ENCODE results near the gene LAMB4.
"Not testable (repeated sequence)": the region's sequence is repeated elsewhere in the genome, so short reads cannot be mapped to it uniquely, and the experiment has no call there.

LAMB4 gene

DNA sequence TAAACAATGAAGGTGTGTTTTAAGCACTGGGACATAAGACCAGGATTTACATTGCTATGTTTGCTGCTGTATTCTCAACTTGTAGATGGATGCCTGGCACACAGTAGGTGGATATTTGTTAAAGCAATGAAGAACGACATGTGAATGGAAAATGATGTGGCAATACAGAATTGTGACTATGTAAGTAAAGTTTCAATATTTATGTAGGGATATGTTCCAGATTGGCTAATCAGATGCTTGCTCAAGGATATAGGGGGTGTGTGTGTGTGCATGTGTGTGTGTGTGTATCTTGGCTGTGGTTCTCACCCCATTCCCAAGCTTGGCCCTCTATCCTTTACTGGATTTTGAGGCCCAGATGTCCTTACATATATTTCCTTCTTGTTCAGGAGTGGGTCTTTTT is 84.5 kb downstream of the LAMB4 start:
- Histone ChIP-seq H3K36me3 (ENCODE audit: control insufficient read depth, insufficient read depth, low read length) (no peaks in the 10 kb centered on the region), H3K4me3 (ENCODE audit: low read depth, low read length) (no peak overlapping the region), H3K9ac (ENCODE audit: low read depth, low read length) (no peak overlapping the region), H3K27me3 (ENCODE audit: control insufficient read depth, insufficient read depth, low read length) (no peaks in the 10 kb centered on the region), H3K27ac (ENCODE audit: low read depth, low read length) (no peak overlapping the region), H3K4me1 (ENCODE audit: control insufficient read depth, insufficient read depth, low read length) (no peaks in the 10 kb centered on the region), H3K9me3 (ENCODE audit: control insufficient read depth, insufficient read depth, low read length) (no peaks in the 10 kb centered on the region)

DNA sequence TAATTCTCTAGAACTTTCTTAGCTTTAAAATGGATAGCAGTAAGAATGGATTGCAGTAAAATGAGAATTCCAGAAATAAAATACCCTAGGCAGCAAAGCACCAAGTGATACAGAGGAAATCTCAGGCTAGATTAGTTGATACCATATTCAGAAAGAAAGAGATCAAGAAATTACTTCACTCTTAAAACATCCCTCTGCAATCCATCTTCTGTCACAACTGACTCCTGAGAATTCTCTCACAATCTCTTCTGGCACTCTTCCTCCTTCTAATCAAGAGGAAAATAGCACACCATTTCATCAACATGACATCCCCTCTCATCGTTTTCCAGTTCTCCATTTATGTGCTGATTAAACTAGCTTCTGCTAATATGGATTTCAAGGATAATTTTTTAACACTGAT is 85.0 kb downstream of the LAMB4 start:
- Histone ChIP-seq H3K27ac (ENCODE audit: low read depth, low read length) (no peak overlapping the region), H3K36me3 (ENCODE audit: control insufficient read depth, insufficient read depth, low read length) (no peaks in the 10 kb centered on the region), H3K27me3 (ENCODE audit: control insufficient read depth, insufficient read depth, low read length) (no peaks in the 10 kb centered on the region), H3K4me3 (ENCODE audit: low read depth, low read length) (no peak overlapping the region), H3K4me1 (ENCODE audit: control insufficient read depth, insufficient read depth, low read length) (no peaks in the 10 kb centered on the region), H3K9me3 (ENCODE audit: control insufficient read depth, insufficient read depth, low read length) (no peaks in the 10 kb centered on the region), H3K9ac (ENCODE audit: low read depth, low read length) (no peak overlapping the region)

DNA sequence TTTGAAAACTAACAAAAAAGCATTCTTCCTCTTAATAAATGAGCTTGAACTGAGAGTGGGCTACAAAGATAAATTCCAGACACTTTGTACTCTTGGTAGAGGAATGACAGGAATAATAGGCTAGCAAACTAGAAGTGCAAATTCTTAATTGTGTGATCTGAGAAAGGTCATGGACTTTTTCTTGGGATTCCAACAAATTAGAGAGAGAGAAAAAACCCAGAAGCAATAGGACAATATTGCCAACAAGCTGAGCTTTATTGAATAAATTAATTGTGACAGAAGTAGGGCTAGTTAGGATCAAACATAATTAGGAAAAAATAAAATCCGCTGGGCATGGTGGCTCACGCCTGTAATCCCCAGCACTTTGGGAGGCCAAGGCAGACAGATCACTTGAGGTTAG is 85.8 kb downstream of the LAMB4 start:
- Histone ChIP-seq H3K27ac (ENCODE audit: low read depth, low read length) (no peak overlapping the region), H3K4me1 (ENCODE audit: control insufficient read depth, insufficient read depth, low read length) (no peaks in the 10 kb centered on the region)

DNA sequence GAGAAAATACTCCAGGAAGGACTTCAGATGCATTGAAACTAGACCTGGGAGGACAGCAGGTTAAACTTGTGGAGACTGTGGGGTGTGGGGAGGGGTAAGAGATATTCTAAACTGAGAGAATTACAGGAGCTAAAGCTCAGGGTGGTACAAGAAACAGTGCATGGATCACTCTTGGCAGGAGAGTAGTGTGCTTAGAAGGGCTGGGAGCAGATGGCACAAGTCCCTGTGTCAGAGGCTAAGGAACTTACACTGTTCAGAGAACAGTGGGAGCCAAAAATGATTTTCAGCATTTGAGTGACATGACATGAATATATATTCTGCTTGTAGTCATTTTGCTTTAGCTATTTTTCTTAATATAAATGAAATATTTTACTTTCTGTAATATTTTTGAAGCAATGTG is 91.2 kb downstream of the LAMB4 start:
- H3K9ac ChIP-seq (ENCODE audit: low read depth, low read length) = no peak overlapping the region
- H3K4me3 ChIP-seq (ENCODE audit: low read depth, low read length) = no peak overlapping the region
- H3K27ac ChIP-seq (ENCODE audit: low read depth, low read length) = no peak overlapping the region
- peaks cover 10% of the 10 kb centered on the region for H3K4me1 ChIP-seq (ENCODE audit: control insufficient read depth, insufficient read depth, low read length)
- H3K27me3 ChIP-seq (ENCODE audit: control insufficient read depth, insufficient read depth, low read length) = no peaks in the 10 kb centered on the region
- H3K9me3 ChIP-seq (ENCODE audit: control insufficient read depth, insufficient read depth, low read length) = no peaks in the 10 kb centered on the region
- H3K36me3 ChIP-seq (ENCODE audit: control insufficient read depth, insufficient read depth, low read length) = no peaks in the 10 kb centered on the region

More for the DNA sequence above, 85.8 kb downstream of the LAMB4 start:
- H3K9ac ChIP-seq (ENCODE audit: low read depth, low read length) = no peak overlapping the region
- no peaks in the 10 kb centered on the region for H3K9me3 ChIP-seq (ENCODE audit: control insufficient read depth, insufficient read depth, low read length)
- H3K4me3 ChIP-seq (ENCODE audit: low read depth, low read length) = no peak overlapping the region
- H3K36me3 ChIP-seq (ENCODE audit: control insufficient read depth, insufficient read depth, low read length) = no peaks in the 10 kb centered on the region
- no peaks in the 10 kb centered on the region for H3K27me3 ChIP-seq (ENCODE audit: control insufficient read depth, insufficient read depth, low read length)

DNA sequence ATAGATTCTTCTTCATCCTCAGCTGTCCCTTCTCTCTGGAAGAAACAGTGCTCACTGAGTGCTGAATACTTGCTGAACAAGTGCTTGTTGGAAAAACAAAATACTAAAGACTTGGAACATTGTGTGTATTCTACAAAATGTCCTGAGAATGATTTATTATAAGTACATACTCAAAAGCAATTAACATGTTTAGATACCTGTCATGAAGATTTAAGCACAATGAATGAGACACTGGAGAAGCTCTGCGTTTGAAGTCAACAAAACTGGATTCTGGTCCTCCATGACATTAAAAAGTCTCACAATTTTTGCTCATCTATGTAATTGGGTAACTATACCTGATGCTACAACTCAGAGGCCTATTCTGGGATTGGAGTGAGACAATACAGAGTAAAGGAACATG is 92.4 kb downstream of the LAMB4 start:
- H3K4me1 ChIP-seq (ENCODE audit: control insufficient read depth, insufficient read depth, low read length) = peaks cover 18% of the 10 kb centered on the region
- H3K36me3 ChIP-seq (ENCODE audit: control insufficient read depth, insufficient read depth, low read length) = no peaks in the 10 kb centered on the region
- no peak overlapping the region for H3K27ac ChIP-seq (ENCODE audit: low read depth, low read length)
- no peaks in the 10 kb centered on the region for H3K27me3 ChIP-seq (ENCODE audit: control insufficient read depth, insufficient read depth, low read length)
- H3K9ac ChIP-seq (ENCODE audit: low read depth, low read length) = no peak overlapping the region
- no peak overlapping the region for H3K4me3 ChIP-seq (ENCODE audit: low read depth, low read length)
- H3K9me3 ChIP-seq (ENCODE audit: control insufficient read depth, insufficient read depth, low read length) = no peaks in the 10 kb centered on the region

DNA sequence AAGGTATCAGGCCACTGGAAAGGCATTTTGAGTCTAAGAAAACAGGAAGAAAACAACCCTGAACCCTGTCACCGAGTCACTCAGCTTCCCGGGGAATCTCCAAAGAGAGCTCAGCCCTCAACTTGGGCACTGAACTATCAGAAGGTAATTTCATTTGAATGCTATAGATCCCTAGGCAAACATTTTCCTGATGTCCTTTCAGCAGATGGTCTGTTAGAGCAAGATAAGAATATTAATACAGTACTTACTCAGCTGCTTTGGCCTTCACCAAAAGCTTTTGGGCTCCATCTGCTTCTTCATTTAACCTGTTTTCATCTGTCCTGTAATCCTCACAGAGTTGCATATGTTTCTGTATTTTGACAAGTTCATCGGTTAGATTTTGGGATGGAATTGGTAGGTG is 93.0 kb downstream of the LAMB4 start:
- Histone ChIP-seq H3K4me3 (ENCODE audit: low read depth, low read length) (no peak overlapping the region), H3K36me3 (ENCODE audit: control insufficient read depth, insufficient read depth, low read length) (no peaks in the 10 kb centered on the region), H3K9me3 (ENCODE audit: control insufficient read depth, insufficient read depth, low read length) (no peaks in the 10 kb centered on the region), H3K4me1 (ENCODE audit: control insufficient read depth, insufficient read depth, low read length) (peaks cover 18% of the 10 kb centered on the region), H3K27ac (ENCODE audit: low read depth, low read length) (no peak overlapping the region), H3K9ac (ENCODE audit: low read depth, low read length) (no peak overlapping the region), H3K27me3 (ENCODE audit: control insufficient read depth, insufficient read depth, low read length) (no peaks in the 10 kb centered on the region)

DNA sequence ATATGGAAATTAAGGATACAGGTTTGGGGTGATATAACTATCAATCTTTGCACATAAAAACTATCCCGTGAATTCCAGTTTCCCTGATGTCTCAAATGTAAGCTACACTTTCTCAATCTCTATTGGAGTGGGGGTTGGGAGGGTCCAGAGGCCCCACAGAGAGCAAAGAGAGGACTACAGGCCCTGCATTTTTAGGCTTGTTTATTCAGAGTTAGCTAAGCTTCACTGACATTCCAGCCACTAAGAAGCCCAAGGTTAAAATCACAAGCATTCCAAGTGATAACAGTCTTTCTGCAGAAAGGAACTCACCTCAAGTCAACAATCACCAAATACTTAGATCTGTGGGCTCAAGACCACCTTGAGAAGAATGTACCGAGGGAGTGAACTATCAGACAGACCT is 95.6 kb downstream of the LAMB4 start:
- Histone ChIP-seq H3K27ac (ENCODE audit: low read depth, low read length) (peak overlapping the region; percentile 60), H3K9ac (ENCODE audit: low read depth, low read length) (no peak overlapping the region), H3K27me3 (ENCODE audit: control insufficient read depth, insufficient read depth, low read length) (no peaks in the 10 kb centered on the region), H3K4me3 (ENCODE audit: low read depth, low read length) (no peak overlapping the region; the same call in 1 of the 2 replicates), H3K36me3 (ENCODE audit: control insufficient read depth, insufficient read depth, low read length) (no peaks in the 10 kb centered on the region), H3K9me3 (ENCODE audit: control insufficient read depth, insufficient read depth, low read length) (no peaks in the 10 kb centered on the region), H3K4me1 (ENCODE audit: control insufficient read depth, insufficient read depth, low read length) (peaks cover 18% of the 10 kb centered on the region)

DNA sequence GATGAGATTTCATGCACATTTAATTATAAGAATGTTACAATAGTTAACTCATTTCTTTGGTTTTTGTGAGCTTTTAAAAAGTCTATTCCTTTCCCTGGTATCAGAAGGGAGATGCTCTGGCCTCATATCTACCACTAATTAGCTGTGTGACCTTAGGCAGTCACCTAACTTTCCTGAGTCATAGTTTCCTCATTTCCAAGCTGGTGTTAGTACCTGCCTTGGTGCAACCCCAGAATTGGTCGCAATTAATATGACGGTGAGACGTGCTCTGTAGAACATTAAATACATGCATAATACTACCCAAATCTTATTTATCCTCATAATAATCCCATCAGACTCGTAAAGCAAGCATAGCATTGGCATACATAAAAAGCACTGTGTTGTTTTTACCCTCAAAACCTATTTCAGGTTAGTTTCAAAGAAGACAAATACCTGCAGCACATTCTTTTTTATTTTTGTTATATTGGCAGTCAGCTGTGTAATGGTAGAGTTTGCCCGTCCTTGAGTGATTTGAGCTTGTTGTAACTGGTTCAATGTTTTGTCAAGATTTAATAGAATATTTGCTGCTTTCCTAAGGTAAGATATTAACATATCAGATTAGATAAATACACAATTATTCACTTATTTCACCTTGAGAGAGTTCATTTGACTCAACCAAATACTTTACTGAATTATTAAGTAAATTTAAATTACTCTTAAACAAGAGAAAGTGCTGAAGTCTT is 96.2 kb downstream of the LAMB4 start:
- Histone ChIP-seq H3K27me3 (ENCODE audit: control insufficient read depth, insufficient read depth, low read length) (no peaks in the 10 kb centered on the region), H3K4me1 (ENCODE audit: control insufficient read depth, insufficient read depth, low read length) (peaks cover 18% of the 10 kb centered on the region), H3K9ac (ENCODE audit: low read depth, low read length) (no peak overlapping the region), H3K27ac (ENCODE audit: low read depth, low read length) (peak overlapping the region; percentile 60), H3K4me3 (ENCODE audit: low read depth, low read length) (no peak overlapping the region), H3K9me3 (ENCODE audit: control insufficient read depth, insufficient read depth, low read length) (no peaks in the 10 kb centered on the region), H3K36me3 (ENCODE audit: control insufficient read depth, insufficient read depth, low read length) (no peaks in the 10 kb centered on the region)

DNA sequence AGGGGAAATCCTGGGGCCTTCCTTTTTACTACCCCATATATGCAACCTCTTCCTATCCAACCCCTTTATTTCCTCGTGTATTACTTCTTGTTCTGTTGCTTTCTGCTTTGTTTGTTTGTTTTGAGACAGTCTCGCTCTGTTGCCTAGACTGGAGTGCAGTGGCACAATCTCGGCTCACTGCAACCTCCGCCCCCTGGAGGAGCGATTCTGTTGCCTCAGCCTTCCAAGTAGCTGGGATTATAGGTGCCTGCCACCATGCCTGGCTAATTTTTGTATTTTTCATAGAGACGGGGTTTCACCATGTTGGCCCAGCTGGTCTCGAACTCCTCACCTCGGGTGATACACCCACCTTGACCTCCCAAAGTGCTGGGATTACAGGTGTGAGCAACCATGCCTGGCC is 96.9 kb downstream of the LAMB4 start:
- H3K9ac ChIP-seq (ENCODE audit: low read depth, low read length); H3K27me3 ChIP-seq (ENCODE audit: control insufficient read depth, insufficient read depth, low read length); H3K4me3 ChIP-seq (ENCODE audit: low read depth, low read length); H3K36me3 ChIP-seq (ENCODE audit: control insufficient read depth, insufficient read depth, low read length); H3K9me3 ChIP-seq (ENCODE audit: control insufficient read depth, insufficient read depth, low read length); H3K27ac ChIP-seq (ENCODE audit: low read depth, low read length): not testable (repeated sequence)
- H3K4me1 ChIP-seq (ENCODE audit: control insufficient read depth, insufficient read depth, low read length) = peaks cover 18% of the 10 kb centered on the region

DNA sequence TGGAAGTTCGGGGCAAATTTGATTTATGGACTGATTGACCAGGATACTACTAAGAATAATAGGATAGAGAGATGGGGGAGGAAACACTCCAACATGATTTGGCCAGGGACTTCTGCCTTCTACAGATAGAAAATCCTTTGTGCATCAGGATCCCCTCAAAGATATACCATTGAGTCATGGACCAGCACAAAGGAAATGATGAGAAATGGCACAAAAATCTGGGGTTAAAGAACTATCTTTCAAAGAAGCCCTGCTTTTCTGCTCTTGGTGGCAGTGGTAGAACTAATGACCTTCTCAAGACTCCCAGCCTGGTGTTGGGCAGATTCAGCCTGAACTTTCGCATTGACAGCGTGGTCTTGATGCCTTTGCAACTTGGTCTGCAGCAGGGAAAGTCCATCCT is 99.6 kb downstream of the LAMB4 start:
- Histone ChIP-seq H3K4me3 (ENCODE audit: low read depth, low read length) (no peak overlapping the region), H3K9me3 (ENCODE audit: control insufficient read depth, insufficient read depth, low read length) (no peaks in the 10 kb centered on the region), H3K27ac (ENCODE audit: low read depth, low read length) (no peak overlapping the region), H3K9ac (ENCODE audit: low read depth, low read length) (no peak overlapping the region), H3K27me3 (ENCODE audit: control insufficient read depth, insufficient read depth, low read length) (no peaks in the 10 kb centered on the region), H3K4me1 (ENCODE audit: control insufficient read depth, insufficient read depth, low read length) (peaks cover 18% of the 10 kb centered on the region), H3K36me3 (ENCODE audit: control insufficient read depth, insufficient read depth, low read length) (no peaks in the 10 kb centered on the region)

DNA sequence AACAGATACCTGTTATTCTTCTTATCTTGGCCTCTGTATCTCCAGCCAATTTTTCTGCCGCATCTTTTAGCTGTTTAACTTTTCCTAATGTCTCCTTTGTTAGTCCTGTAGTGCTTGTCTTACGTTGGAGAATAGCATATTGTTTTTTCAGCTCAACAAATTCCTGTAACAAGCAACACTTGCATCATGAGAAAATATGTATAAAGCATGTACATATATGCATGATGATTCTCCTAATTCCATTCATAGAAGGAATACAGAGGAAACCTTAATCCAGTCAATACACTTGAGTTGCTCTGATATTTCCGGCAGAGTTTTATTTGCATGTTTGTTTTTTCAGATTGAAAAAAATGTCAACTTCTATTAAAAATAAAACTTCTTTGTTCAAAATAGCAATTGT is 101.1 kb downstream of the LAMB4 start:
- Histone ChIP-seq H3K27me3 (ENCODE audit: control insufficient read depth, insufficient read depth, low read length) (no peaks in the 10 kb centered on the region), H3K4me1 (ENCODE audit: control insufficient read depth, insufficient read depth, low read length) (peaks cover 8% of the 10 kb centered on the region), H3K9ac (ENCODE audit: low read depth, low read length) (no peak overlapping the region), H3K9me3 (ENCODE audit: control insufficient read depth, insufficient read depth, low read length) (no peaks in the 10 kb centered on the region), H3K36me3 (ENCODE audit: control insufficient read depth, insufficient read depth, low read length) (no peaks in the 10 kb centered on the region), H3K27ac (ENCODE audit: low read depth, low read length) (no peak overlapping the region), H3K4me3 (ENCODE audit: low read depth, low read length) (no peak overlapping the region)

All from HUES48 (cell line).